Dedifferentiated amniotic fluid mesenchymal stem cell (primary cell): ENCODE data around the gene CSAD.
"Not testable (repeated sequence)": the region's sequence is repeated elsewhere in the genome, so short reads cannot be mapped to it uniquely, and the experiment has no call there.

Experiments used
- DNase-seq: peaks from one replicate; pipeline ENCODE4 v3.0.0-alpha.2; 2016; ENCODE audit errors: extremely low spot score

Gene CSAD

GRCh38 chr12:53145383-53146260 is 35.1 kb downstream of the CSAD start:
- no peak for DNase-seq

- DNase-seq, result no peak
Observed at GRCh38 chr12:53143355-53143754, 37.4 kb downstream of the CSAD start.

- no peak for DNase-seq
Observed at GRCh38 chr12:53133722-53134121, 47.0 kb downstream of the CSAD start.

GRCh38 chr12:53131844-53132243 is 48.9 kb downstream of the CSAD start:
- no peak for DNase-seq

- no peak for DNase-seq
Observed at GRCh38 chr12:53128780-53129569, 51.8 kb downstream of the CSAD start.

- no peak for DNase-seq
Observed at GRCh38 chr12:53127169-53127568, 53.6 kb downstream of the CSAD start.

- no peak for DNase-seq
Observed at GRCh38 chr12:53124352-53124723, 56.4 kb downstream of the CSAD start.

GRCh38 chr12:53123578-53124351 is 57.0 kb downstream of the CSAD start:
- DNase-seq, result no peak

- no peak for DNase-seq
Observed at GRCh38 chr12:53122961-53123468, 57.7 kb downstream of the CSAD start.

GRCh38 chr12:53120685-53121525 is 59.8 kb downstream of the CSAD start:
- DNase-seq, result no peak

- DNase-seq, result no peak
Observed at GRCh38 chr12:53118751-53119300, 61.9 kb downstream of the CSAD start.

GRCh38 chr12:53115891-53116648 is 64.7 kb downstream of the CSAD start:
- no peak for DNase-seq

- no peak for DNase-seq
Observed at GRCh38 chr12:53115112-53115890, 65.4 kb downstream of the CSAD start.

- no peak for DNase-seq
Observed at GRCh38 chr12:53113951-53114350, 66.8 kb downstream of the CSAD start.

- DNase-seq, result no peak
Observed at GRCh38 chr12:53113136-53113705, 67.5 kb downstream of the CSAD start.

GRCh38 chr12:53112431-53112830 is 68.3 kb downstream of the CSAD start:
- not testable (repeated sequence) for DNase-seq
